A549 (cell line): ENCODE results near the gene FCSK. TPM values are rescaled to one million over a fixed set of nuclear protein-coding genes. Genes with fewer than 3 reads are reported as not detected.

Experiments used
- ATAC-seq, 2 experiments: fragments of 200-7000 bp in 1 of 2; fragments of >200 bp in 1 of 2; cut with Nextera tagmentation in 1 of 2; cut with Tn5 transposase in 1 of 2; 3 replicates each; pipeline versions ENCODE4 v1.8.0 to v1.9.1; 2018 to 2020; ENCODE audit warnings: mild to moderate bottlenecking in 1 of 2, moderate library complexity in 1 of 2
- CTCF ChIA-PET: fragments of 300-600 bp; sonication (Branson Sonifier 250); formaldehyde crosslinking; extraction: SDS; loops from one replicate; lab custom pipeline; 2021; ENCODE audit warnings: antibody characterized with exemption, inconsistent platforms; lab: Yijun Ruan, JAX
- POLR2A ChIA-PET: fragments of 350-600 bp; formaldehyde crosslinking; extraction: SDS; loops from one replicate; lab custom pipeline; 2021; ENCODE audit warnings: antibody characterized with exemption, inconsistent platforms; lab: Yijun Ruan, JAX
- DNase-seq, 2 experiments: peaks; one replicate each; pipeline versions ENCODE4 v3.0.0 to v3.0.0-alpha.2; 2011 to 2016; ENCODE audit warnings: low read depth in 1 of 2, low spot score in 1 of 2
- FAIRE-seq: peaks from 2 replicates; lab custom pipeline; 2011; peaks lifted over from hg19 to GRCh38; lab: Jason Lieb, UNC
- H3K27ac ChIP-seq, 2 experiments: fragments of >200 bp; sonication (Bioruptor Twin); formaldehyde crosslinking; 3 replicates each; pipeline ENCODE4 v1.5.1; 2016 to 2017
- H3K4me1 ChIP-seq: fragments of >200 bp; sonication (Bioruptor Twin); formaldehyde crosslinking; 3 replicates; pipeline ENCODE4 v1.6.1; 2016
- H3K4me2 ChIP-seq: fragments of >200 bp; sonication (Bioruptor Twin); formaldehyde crosslinking; 3 replicates; pipeline ENCODE4 v1.6.1; 2016
- H3K4me3 ChIP-seq: fragments of >200 bp; sonication (Bioruptor Twin); formaldehyde crosslinking; 3 replicates; pipeline ENCODE4 v1.5.1; 2016
- H3K9me3 ChIP-seq: fragments of >200 bp; sonication (Bioruptor Twin); formaldehyde crosslinking; 3 replicates; pipeline ENCODE4 v1.6.1; 2016
- CTCF ChIP-seq: fragments of >200 bp; sonication (Bioruptor Twin); formaldehyde crosslinking; IDR thresholded peaks from 3 replicates; pipeline ENCODE4 v1.5.1; 2016
- FOSL2 ChIP-seq, 2 experiments: fragments of 450-650 bp in 1 of 2; fragments of >200 bp in 1 of 2; sonication (Bioruptor Twin) in 1 of 2; formaldehyde crosslinking; IDR thresholded peaks; 2 replicates each; pipeline versions ENCODE4 v1.5.0 to v1.6.1; 2016 to 2020; ENCODE audit warnings: mild to moderate bottlenecking in 1 of 2, moderate library complexity in 1 of 2
- FOXS1 ChIP-seq: fragments of 250-450 bp; sonication (Bioruptor Pico); IDR thresholded peaks from 2 replicates; pipeline ENCODE4 v1.5.0; 2020; ENCODE audit warnings: mild to moderate bottlenecking, moderate library complexity
- HEYL ChIP-seq: fragments of 250-450 bp; sonication (Bioruptor Pico); IDR thresholded peaks from 2 replicates; pipeline ENCODE4 v1.8.0; 2021; ENCODE audit warnings: mild to moderate bottlenecking, moderate library complexity
- HOXB5 ChIP-seq: fragments of 250-450 bp; sonication (Bioruptor Pico); IDR thresholded peaks from 2 replicates; pipeline ENCODE4 v1.5.0; 2020; ENCODE audit warnings: mild to moderate bottlenecking, moderate library complexity
- JUNB ChIP-seq: fragments of >200 bp; sonication (Bioruptor Twin); formaldehyde crosslinking; IDR thresholded peaks from 2 replicates; pipeline ENCODE4 v1.6.1; 2016
- KDM5A ChIP-seq: fragments of 200-600 bp; sonication (generic); IDR thresholded peaks from 2 replicates; pipeline ENCODE4 v1.6.1; 2016; ENCODE audit warnings: antibody characterized with exemption, mild to moderate bottlenecking
- NFE2L2 ChIP-seq: fragments of 150-350 bp; conservative IDR thresholded peaks from 2 replicates; pipeline ENCODE4 v1.6.1; 2014; ENCODE audit warnings: low read length
- NPAS2 ChIP-seq: fragments of 250-450 bp; sonication (Bioruptor Pico); IDR thresholded peaks from 2 replicates; pipeline ENCODE4 v1.8.0; 2022; ENCODE audit warnings: mild to moderate bottlenecking, moderate library complexity, borderline replicate concordance
- PHF8 ChIP-seq: fragments of 200-600 bp; sonication (generic); IDR thresholded peaks from 2 replicates; pipeline ENCODE4 v1.6.1; 2016; ENCODE audit warnings: low read depth, mild to moderate bottlenecking, antibody characterized with exemption, moderate library complexity, borderline replicate concordance
- RAD21 ChIP-seq, 2 experiments: fragments of >200 bp in 1 of 2; sonication (Bioruptor Twin) in 1 of 2; formaldehyde crosslinking in 1 of 2; IDR thresholded peaks in 1 of 2; conservative IDR thresholded peaks in 1 of 2; 2 replicates in 1 of 2; 3 replicates in 1 of 2; pipeline ENCODE4 v1.6.1; 2012 to 2018; ENCODE audit warnings: inconsistent platforms in 1 of 2
- REST ChIP-seq: fragments of 200-600 bp; sonication (generic); IDR thresholded peaks from 2 replicates; pipeline ENCODE4 v1.6.1; 2016; ENCODE audit warnings: antibody characterized with exemption, mild to moderate bottlenecking, moderate library complexity
- RFX5 ChIP-seq: fragments of 450-650 bp; IDR thresholded peaks from 2 replicates; pipeline ENCODE4 v1.7.1; 2014; ENCODE audit warnings: antibody characterized with exemption, mild to moderate bottlenecking, moderate library complexity
- RNF2 ChIP-seq: fragments of 200-600 bp; sonication (generic); IDR thresholded peaks from 2 replicates; pipeline ENCODE4 v1.6.1; 2016; ENCODE audit warnings: low read depth, mild to moderate bottlenecking, antibody characterized with exemption, moderate library complexity, borderline replicate concordance
- ZSCAN20 ChIP-seq: fragments of 250-450 bp; sonication (Bioruptor Pico); IDR thresholded peaks from 2 replicates; pipeline ENCODE4 v1.8.0; 2022; ENCODE audit warnings: mild to moderate bottlenecking, moderate library complexity
- WGBS: methylation state at CpG from one replicate; pipeline ENCODE4 v1.1.6; 2017; ENCODE audit errors: missing lambda C conversion rate; 5-methylcytosine and 5-hydroxymethylcytosine counted together
- polyA plus RNA-seq, 4 experiments: library from polyadenylated mRNA; depleted of rRNA in 3 of 4; stranded (reverse); fragments of >200 nt; fragmentation: RNase III in 1 of 4; extraction: RNeasy Plus Mini Kit Qiagen cat#74134 plus additional on column Dnase treatment in 1 of 4; gene quantifications; 2 replicates in 3 of 4; 3 replicates in 1 of 4; pipeline ENCODE4 v1.2.3, GENCODE V29; 2011 to 2017
- TF ChIP-seq, protein P1 (sequence below): IDR thresholded peaks from 2 replicates; pipeline ENCODE4 v1.6.1; 2012
- TF ChIP-seq, protein P2 (sequence below): fragments of >200 bp; sonication (Bioruptor Twin); formaldehyde crosslinking; IDR thresholded peaks from 2 replicates; pipeline ENCODE4 v1.6.1; 2016
- TF ChIP-seq, protein P3 (sequence below): fragments of >200 bp; sonication (Bioruptor Twin); formaldehyde crosslinking; IDR thresholded peaks from 3 replicates; pipeline ENCODE4 v1.6.1; 2016

Gene FCSK
- polyA plus RNA-seq, 2 of the 4 experiments (the other 2 are of a cell fraction): 5.7 to 6.8 TPM

- TF ChIP-seq CTCF (peak; percentile 30; the same call in 1 of the 3 replicates), RAD21 (conservative IDR thresholded peaks at IDR 0.05 in 1 of 2, IDR thresholded peaks at IDR 0.05 in 1 of 2) (peak in 1 of 2 experiments; percentile 39; a peak in 2 of 5 replicates), PHF8 (no peak)
- TF ChIP-seq, protein P1, sequence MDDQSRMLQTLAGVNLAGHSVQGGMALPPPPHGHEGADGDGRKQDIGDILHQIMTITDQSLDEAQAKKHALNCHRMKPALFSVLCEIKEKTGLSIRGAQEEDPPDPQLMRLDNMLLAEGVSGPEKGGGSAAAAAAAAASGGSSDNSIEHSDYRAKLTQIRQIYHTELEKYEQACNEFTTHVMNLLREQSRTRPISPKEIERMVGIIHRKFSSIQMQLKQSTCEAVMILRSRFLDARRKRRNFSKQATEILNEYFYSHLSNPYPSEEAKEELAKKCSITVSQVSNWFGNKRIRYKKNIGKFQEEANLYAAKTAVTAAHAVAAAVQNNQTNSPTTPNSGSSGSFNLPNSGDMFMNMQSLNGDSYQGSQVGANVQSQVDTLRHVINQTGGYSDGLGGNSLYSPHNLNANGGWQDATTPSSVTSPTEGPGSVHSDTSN: no peak
- CTCF ChIA-PET: interaction anchor here (0.7 to 1.8 kb wide), 3 partner anchors 13 to 144 kb away, joined by 4 to 8 read pairs (median 4); no protein-coding TSS in a partner anchor
- Histone ChIP-seq H3K27ac (no peak overlapping the region), H3K9me3 (no peaks in the 10 kb centered on the region), H3K4me2 (no peak overlapping the region), H3K4me3 (no peak overlapping the region), H3K4me1 (peaks cover 6% of the 10 kb centered on the region; the same call in 1 of the 3 replicates)
- no peak for DNase-seq
- FAIRE-seq: no peak
- POLR2A ChIA-PET: interaction anchor here (0.8 kb wide), 1 partner anchor 128 kb away, joined by 4 read pairs; no protein-coding TSS in a partner anchor
- ATAC-seq: peak; percentile 63 to 64; a peak in 2 of 6 replicates
- WGBS: 61% methylated on average over 5 of the region's 5 CpGs
Observed at GRCh38 chr16:70508752-70509151, 54.4 kb downstream of the FCSK start.

DNA sequence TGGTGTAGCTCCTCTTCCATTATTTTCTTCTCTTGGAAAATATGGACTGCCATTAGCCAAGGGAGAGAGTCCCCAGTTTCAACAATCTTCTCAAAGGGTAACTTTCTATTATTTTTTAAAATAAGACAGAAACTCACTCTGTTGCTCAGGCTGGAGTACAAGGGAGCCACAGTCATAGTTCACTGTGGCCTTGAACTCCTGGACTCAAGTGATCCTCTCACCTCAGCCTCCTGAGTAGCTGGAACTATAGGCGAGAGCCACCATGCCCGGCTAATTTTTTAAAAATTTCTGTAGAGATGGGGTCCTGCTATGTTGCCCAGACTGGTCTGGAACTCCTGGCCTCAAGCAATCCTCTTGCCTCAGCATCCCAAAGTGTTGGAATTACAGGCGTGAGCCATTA is 55.8 kb downstream of the FCSK start:
- FAIRE-seq (no peak), ATAC-seq (no peak), DNase-seq (no peak)
- Histone ChIP-seq H3K9me3 (no peaks in the 10 kb centered on the region), H3K4me2 (no peak overlapping the region), H3K4me1 (peaks cover 6% of the 10 kb centered on the region; the same call in 1 of the 3 replicates), H3K4me3 (no peak overlapping the region), H3K27ac (no peak overlapping the region)
- POLR2A ChIA-PET: no interaction called here
- CTCF ChIA-PET: interaction anchor here (1.7 to 1.8 kb wide), 2 partner anchors 15 to 142 kb away, joined by 4 to 8 read pairs; no protein-coding TSS in a partner anchor
- 96% methylated on average over 3 of the region's 3 CpGs for WGBS
- TF ChIP-seq RAD21 (conservative IDR thresholded peaks at IDR 0.05 in 1 of 2, IDR thresholded peaks at IDR 0.05 in 1 of 2) (no peak), REST (no peak), NPAS2 (CRISPR knock-in tag) (no peak), PHF8 (no peak)
- TF ChIP-seq, protein P2, sequence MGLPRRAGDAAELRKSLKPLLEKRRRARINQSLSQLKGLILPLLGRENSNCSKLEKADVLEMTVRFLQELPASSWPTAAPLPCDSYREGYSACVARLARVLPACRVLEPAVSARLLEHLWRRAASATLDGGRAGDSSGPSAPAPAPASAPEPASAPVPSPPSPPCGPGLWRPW: no peak

DNA sequence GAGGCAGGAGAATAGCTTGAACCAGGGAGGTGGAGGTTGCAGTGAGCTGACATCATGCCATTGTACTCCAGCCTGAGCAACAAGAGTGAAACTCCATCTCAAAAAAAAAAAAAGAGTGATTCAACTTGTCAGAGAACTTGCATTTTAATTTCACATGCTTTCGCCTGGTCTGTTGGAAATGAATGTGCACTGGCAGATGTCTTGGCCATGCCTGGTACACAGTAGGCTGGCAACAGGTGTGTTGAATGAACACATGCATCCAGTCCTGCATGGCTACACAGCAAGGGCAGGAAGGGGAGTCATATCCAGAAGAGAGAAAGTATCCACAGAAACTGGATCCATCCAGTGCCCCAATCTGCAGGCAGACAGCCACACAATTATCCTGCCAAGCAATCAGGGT is 57.4 kb downstream of the FCSK start:
- 95% methylated on average over 1 of the region's 1 CpG for WGBS
- no peak for ATAC-seq
- POLR2A ChIA-PET: no interaction called here
- no peak overlapping the region for H3K4me2 ChIP-seq
- no peak overlapping the region for H3K4me3 ChIP-seq
- no peak for FAIRE-seq
- H3K9me3 ChIP-seq: no peaks in the 10 kb centered on the region
- peaks cover 6% of the 10 kb centered on the region; the same call in 1 of the 3 replicates for H3K4me1 ChIP-seq
- no peak for DNase-seq
- peak overlapping the region in 1 of 2 experiments; percentile 6; a peak in 1 of 6 replicates for H3K27ac ChIP-seq
- CTCF ChIA-PET: interaction anchor here (0.8 kb wide), 1 partner anchor 11 kb away, joined by 3 read pairs; no protein-coding TSS in a partner anchor
- TF ChIP-seq ZSCAN20 (CRISPR knock-in tag) (no peak), RFX5 (no peak), FOSL2 (IDR thresholded peaks at IDR 0.05) (no peak), FOSL2 (CRISPR knock-in tag; IDR thresholded peaks at IDR 0.05) (no peak), RNF2 (no peak), REST (no peak), JUNB (no peak), HEYL (no peak), HOXB5 (CRISPR knock-in tag) (no peak), NFE2L2 (no peak), KDM5A (no peak), FOXS1 (CRISPR knock-in tag) (no peak)
- TF ChIP-seq, protein P3, sequence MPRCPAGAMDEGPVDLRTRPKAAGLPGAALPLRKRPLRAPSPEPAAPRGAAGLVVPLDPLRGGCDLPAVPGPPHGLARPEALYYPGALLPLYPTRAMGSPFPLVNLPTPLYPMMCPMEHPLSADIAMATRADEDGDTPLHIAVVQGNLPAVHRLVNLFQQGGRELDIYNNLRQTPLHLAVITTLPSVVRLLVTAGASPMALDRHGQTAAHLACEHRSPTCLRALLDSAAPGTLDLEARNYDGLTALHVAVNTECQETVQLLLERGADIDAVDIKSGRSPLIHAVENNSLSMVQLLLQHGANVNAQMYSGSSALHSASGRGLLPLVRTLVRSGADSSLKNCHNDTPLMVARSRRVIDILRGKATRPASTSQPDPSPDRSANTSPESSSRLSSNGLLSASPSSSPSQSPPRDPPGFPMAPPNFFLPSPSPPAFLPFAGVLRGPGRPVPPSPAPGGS: no peak
